Measurements from ENCODE around the gene PRRC2A.

The PRRC2A gene

GRCh38 chr6:31626952-31627351 lies 6.4 kb downstream of the PRRC2A start:
- no peak for DNase-seq

- no peak for DNase-seq
These were observed 7.3 kb downstream of the PRRC2A start for GRCh38 chr6:31627690-31628287.

GRCh38 chr6:31629014-31629413 lies 8.5 kb downstream of the PRRC2A start:
- no peak for DNase-seq

GRCh38 chr6:31630177-31630934 lies 9.8 kb downstream of the PRRC2A start:
- no peak for DNase-seq

- no peak for DNase-seq
These were observed 10.7 kb downstream of the PRRC2A start for GRCh38 chr6:31631209-31631608.

GRCh38 chr6:31631681-31632278 lies 11.3 kb downstream of the PRRC2A start:
- DNase-seq, result no peak

GRCh38 chr6:31632279-31632946 lies 11.9 kb downstream of the PRRC2A start:
- no peak for DNase-seq

GRCh38 chr6:31633447-31633846 lies 12.9 kb downstream of the PRRC2A start:
- no peak for DNase-seq

- DNase-seq, result no peak
These were observed 13.6 kb downstream of the PRRC2A start for GRCh38 chr6:31634131-31634530.

GRCh38 chr6:31634969-31635575 lies 14.6 kb downstream of the PRRC2A start:
- no peak for DNase-seq

- DNase-seq, result no peak
These were observed 16.4 kb downstream of the PRRC2A start for GRCh38 chr6:31636698-31637596.

GRCh38 chr6:31639043-31639442 lies 18.5 kb downstream of the PRRC2A start:
- DNase-seq, result no peak

GRCh38 chr6:31639449-31639861 lies 18.9 kb downstream of the PRRC2A start:
- peak in 1 of 2 experiments; percentile 30 for DNase-seq

- DNase-seq, result no peak
These were observed 20.1 kb downstream of the PRRC2A start for GRCh38 chr6:31640612-31641011.

- DNase-seq, result no peak
These were observed 20.9 kb downstream of the PRRC2A start for GRCh38 chr6:31641370-31641769.

GRCh38 chr6:31642798-31643570 lies 22.5 kb downstream of the PRRC2A start:
- DNase-seq, result no peak

- no peak for DNase-seq
These were observed 23.4 kb downstream of the PRRC2A start for GRCh38 chr6:31643818-31644454.

- DNase-seq, result no peak
These were observed 24.8 kb downstream of the PRRC2A start for GRCh38 chr6:31645325-31645724.

GRCh38 chr6:31651602-31652191 lies 31.2 kb downstream of the PRRC2A start:
- peak; percentile 71 to 83 for DNase-seq

Measured in Kasumi-1 (cell line).